Activated CD8-positive, alpha-beta T cell treated with anti-CD3 and anti-CD28 coated beads for 36 hours (primary cell): Measurements from ENCODE around the gene ZNF629. TPM values are rescaled to one million over a fixed set of nuclear protein-coding genes. Genes with fewer than 3 reads are reported as not detected.
A peak's percentile ranks its signal among the peaks of the same experiment; 100 is the strongest.

Source experiments
- ATAC-seq: fragments of 200-7000 bp; cut with Tn5 transposase; one replicate; pipeline ENCODE4 v1.10.0; 2021; ENCODE audit warnings: mild to moderate bottlenecking, moderate library complexity
- CTCF ChIA-PET: fragments of 350-600 bp; sonication (Branson Sonifier 250); formaldehyde crosslinking; loops from one replicate; lab custom pipeline; 2021; ENCODE audit warnings: antibody characterized with exemption; lab: Charles Lee
- POLR2A ChIA-PET: fragments of 350-600 bp; sonication (Branson Sonifier 250); formaldehyde crosslinking; loops from one replicate; lab custom pipeline; 2021; ENCODE audit warnings: antibody characterized with exemption; lab: Charles Lee
- DNase-seq: peaks from one replicate; pipeline ENCODE4 v3.0.0-alpha.2; 2020
- H3K27ac Mint-ChIP-seq: one replicate; pipeline ENCODE4 v1.8.0; 2021; ENCODE audit warnings: mild to moderate bottlenecking, mixed read lengths
- H3K27me3 Mint-ChIP-seq: one replicate; pipeline ENCODE4 v1.8.0; 2021; ENCODE audit warnings: mixed read lengths
- H3K36me3 Mint-ChIP-seq: one replicate; pipeline ENCODE4 v1.8.0; 2021; ENCODE audit warnings: low read depth, mixed read lengths
- H3K4me1 Mint-ChIP-seq: one replicate; pipeline ENCODE4 v1.8.0; 2021; ENCODE audit warnings: low read depth, mixed read lengths
- H3K4me3 Mint-ChIP-seq: one replicate; pipeline ENCODE4 v1.8.0; 2021; ENCODE audit warnings: mild to moderate bottlenecking, moderate library complexity, mixed read lengths
- H3K9me3 Mint-ChIP-seq: one replicate; pipeline ENCODE4 v1.8.0; 2021; ENCODE audit warnings: mixed read lengths
- CTCF ChIP-seq: fragments of 200-600 bp; IDR thresholded peaks from one replicate; pipeline ENCODE4 v1.8.0; 2022; ENCODE audit warnings: antibody characterized with exemption, mild to moderate bottlenecking
- intact Hi-C: fragments of 100-400 bp; cut with micrococcal nuclease; formaldehyde crosslinking; loops from one replicate; pipeline ENCODE4 v1.10.0; 2022
- total RNA-seq, 2 experiments: library from RNA; stranded (reverse); gene quantifications; one replicate each; pipeline ENCODE4 v1.2.3, GENCODE V29; 2021

Gene ZNF629
- total RNA-seq, 2 experiments from 2014 or later = 2.8 to 3.2 TPM

- intact Hi-C loops = no loop called here
- Mint-ChIP-seq H3K27me3 (no peaks in the 10 kb centered on the region), H3K4me3 (no peak overlapping the region), H3K9me3 (no peaks in the 10 kb centered on the region), H3K36me3 (no peaks in the 10 kb centered on the region), H3K4me1 (no peaks in the 10 kb centered on the region), H3K27ac (no peak overlapping the region)
- no peak for DNase-seq
- TF ChIP-seq CTCF = no peak
- no peak for ATAC-seq
- ChIA-PET POLR2A (interaction anchor here (0.8 to 1.5 kb wide), 2 partner anchors 21 to 77 kb away, joined by 3 to 4 read pairs; no protein-coding TSS in a partner anchor), CTCF (interaction anchor here (0.8 to 2.5 kb wide), 4 partner anchors 8 to 104 kb away, joined by 3 to 10 read pairs (median 4); no protein-coding TSS in a partner anchor)
Measured at GRCh38 chr16:30797670-30798309, 10.8 kb upstream of the ZNF629 start.

GRCh38 chr16:30794634-30795033, 7.6 kb upstream of the ZNF629 start:
- ATAC-seq (no peak), DNase-seq (no peak)
- H3K36me3 Mint-ChIP-seq = no peaks in the 10 kb centered on the region
- ChIA-PET CTCF (interaction anchor here (1.6 to 2.4 kb wide), 2 partner anchors 18 to 100 kb away, joined by 5 read pairs; no protein-coding TSS in a partner anchor), POLR2A (interaction anchor here (1.9 kb wide), 1 partner anchor 11 kb away, joined by 8 read pairs; no protein-coding TSS in a partner anchor)
- no peaks in the 10 kb centered on the region for H3K4me1 Mint-ChIP-seq
- H3K27ac Mint-ChIP-seq = no peak overlapping the region
- H3K9me3 Mint-ChIP-seq = no peaks in the 10 kb centered on the region
- no peak for TF ChIP-seq CTCF
- intact Hi-C loops = no loop called here
- no peaks in the 10 kb centered on the region for H3K27me3 Mint-ChIP-seq
- H3K4me3 Mint-ChIP-seq = no peak overlapping the region

GRCh38 chr16:30793508-30794069, 6.6 kb upstream of the ZNF629 start:
- ChIA-PET CTCF (interaction anchor here (1.5 to 2.4 kb wide), 4 partner anchors 9 to 149 kb away, joined by 5 to 6 read pairs (median 5); no protein-coding TSS in a partner anchor), POLR2A (interaction anchor here (1.2 to 1.9 kb wide), 2 partner anchors 12 to 17 kb away, joined by 3 to 8 read pairs; no protein-coding TSS in a partner anchor)
- Mint-ChIP-seq H3K9me3 (no peaks in the 10 kb centered on the region), H3K27ac (no peak overlapping the region), H3K36me3 (no peaks in the 10 kb centered on the region), H3K4me3 (no peak overlapping the region), H3K27me3 (no peaks in the 10 kb centered on the region), H3K4me1 (no peaks in the 10 kb centered on the region)
- intact Hi-C loops = no loop called here
- ATAC-seq (no peak), DNase-seq (no peak)
- no peak for TF ChIP-seq CTCF

- Mint-ChIP-seq H3K27ac (peak overlapping the region; percentile 46), H3K27me3 (no peaks in the 10 kb centered on the region), H3K9me3 (no peaks in the 10 kb centered on the region), H3K36me3 (peaks cover 4% of the 10 kb centered on the region), H3K4me1 (peaks cover 11% of the 10 kb centered on the region), H3K4me3 (peak overlapping the region; percentile 83)
- DNase-seq (no peak), ATAC-seq (no peak)
- no peak for TF ChIP-seq CTCF
- ChIA-PET CTCF (interaction anchor here (1.0 kb wide), 1 partner anchor 26 kb away, joined by 4 read pairs; no protein-coding TSS in a partner anchor), POLR2A (interaction anchor here (0.9 to 1.8 kb wide), 5 partner anchors 11 to 26 kb away, joined by 3 to 5 read pairs (median 3); no protein-coding TSS in a partner anchor)
- intact Hi-C loops = no loop called here
Measured at GRCh38 chr16:30787613-30788378, 791 bp upstream of the ZNF629 start.
